BLaER1 (cell line): Measurements from ENCODE around the gene MAGEB4.
"Not testable (repeated sequence)": the region's sequence is repeated elsewhere in the genome, so short reads cannot be mapped to it uniquely, and the experiment has no call there.

ENCODE experiments used
- H3K27ac ChIP-seq: shearing (Covaris generic); formaldehyde crosslinking; 2 replicates; pipeline ENCODE4 v1.8.1; 2022
- H3K27me3 ChIP-seq: shearing (Covaris generic); formaldehyde crosslinking; 2 replicates; pipeline ENCODE4 v1.8.1; 2022
- H3K36me3 ChIP-seq: shearing (Covaris generic); formaldehyde crosslinking; 2 replicates; pipeline ENCODE4 v1.8.1; 2022
- H3K4me1 ChIP-seq: shearing (Covaris generic); formaldehyde crosslinking; 2 replicates; pipeline ENCODE4 v1.8.1; 2022
- H3K4me2 ChIP-seq: shearing (Covaris generic); formaldehyde crosslinking; 2 replicates; pipeline ENCODE4 v1.8.1; 2022
- H3K4me3 ChIP-seq: shearing (Covaris generic); formaldehyde crosslinking; 2 replicates; pipeline ENCODE4 v1.8.1; 2022
- H3K9ac ChIP-seq: shearing (Covaris generic); formaldehyde crosslinking; 2 replicates; pipeline ENCODE4 v1.8.1; 2022
- H3K9me3 ChIP-seq: shearing (Covaris generic); formaldehyde crosslinking; 2 replicates; pipeline ENCODE4 v1.8.1; 2022
- H4K20me1 ChIP-seq: shearing (Covaris generic); formaldehyde crosslinking; 2 replicates; pipeline ENCODE4 v1.8.1; 2022
- Cebpa-rat ChIP-seq: shearing (Covaris generic); IDR thresholded peaks from 2 replicates; pipeline ENCODE4 v1.8.1; 2022

The MAGEB4 gene, protein sequence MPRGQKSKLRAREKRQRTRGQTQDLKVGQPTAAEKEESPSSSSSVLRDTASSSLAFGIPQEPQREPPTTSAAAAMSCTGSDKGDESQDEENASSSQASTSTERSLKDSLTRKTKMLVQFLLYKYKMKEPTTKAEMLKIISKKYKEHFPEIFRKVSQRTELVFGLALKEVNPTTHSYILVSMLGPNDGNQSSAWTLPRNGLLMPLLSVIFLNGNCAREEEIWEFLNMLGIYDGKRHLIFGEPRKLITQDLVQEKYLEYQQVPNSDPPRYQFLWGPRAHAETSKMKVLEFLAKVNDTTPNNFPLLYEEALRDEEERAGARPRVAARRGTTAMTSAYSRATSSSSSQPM

DNA sequence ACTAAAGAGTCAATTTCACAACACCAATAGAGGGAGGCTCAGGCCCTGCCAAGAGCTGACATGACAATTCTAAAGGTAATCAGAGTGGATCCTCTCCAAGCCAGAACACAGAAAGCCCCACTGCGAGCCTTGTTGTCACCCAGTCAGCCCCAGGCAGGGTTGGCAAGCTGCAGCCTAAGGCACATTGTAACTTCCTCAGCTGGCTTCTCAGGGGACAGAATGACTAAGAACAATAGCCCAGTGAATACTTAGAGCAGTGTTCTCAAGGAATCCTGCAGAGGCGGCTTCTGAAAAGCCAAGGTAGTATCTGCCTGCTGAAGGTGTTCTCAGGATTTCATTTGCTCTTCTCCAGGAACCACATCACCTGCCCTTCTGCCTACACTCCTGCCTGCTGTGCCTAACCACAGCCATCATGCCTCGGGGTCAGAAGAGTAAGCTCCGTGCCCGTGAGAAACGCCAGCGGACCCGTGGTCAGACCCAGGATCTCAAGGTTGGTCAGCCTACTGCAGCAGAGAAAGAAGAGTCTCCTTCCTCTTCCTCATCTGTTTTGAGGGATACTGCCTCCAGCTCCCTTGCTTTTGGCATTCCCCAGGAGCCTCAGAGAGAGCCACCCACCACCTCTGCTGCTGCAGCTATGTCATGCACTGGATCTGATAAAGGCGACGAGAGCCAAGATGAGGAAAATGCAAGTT lies at the start of gene MAGEB4:
Gene MAGEB4 (plus strand): TSS at position 277 of the 692 bp plus-strand sequence. CDS start 136 bp downstream, at position 413.
- peaks cover 3% of the 10 kb centered on the region; the same call in 1 of the 2 replicates for H3K9me3 ChIP-seq
- H3K27me3 ChIP-seq: no peaks in the 10 kb centered on the region
- no peak within 1 kb of the TSS for H3K27ac ChIP-seq
- H4K20me1 ChIP-seq: no peaks in the 10 kb centered on the region
- no peak within 1 kb of the TSS for H3K4me3 ChIP-seq
- H3K4me1 ChIP-seq: no peaks in the 10 kb centered on the region
- no peak for TF ChIP-seq Cebpa-rat
- no peak within 1 kb of the TSS for H3K4me2 ChIP-seq
- H3K36me3 ChIP-seq: no peaks in the 10 kb centered on the region
- H3K9ac ChIP-seq: no peak within 1 kb of the TSS

- H4K20me1 ChIP-seq, H3K9me3 ChIP-seq, H3K27ac ChIP-seq, H3K36me3 ChIP-seq, H3K9ac ChIP-seq, H3K27me3 ChIP-seq, H3K4me1 ChIP-seq, H3K4me3 ChIP-seq, H3K4me2 ChIP-seq: not testable (repeated sequence)
Observed at GRCh38 chrX:30193910-30194309, 47.9 kb upstream of the MAGEB4 start.

DNA sequence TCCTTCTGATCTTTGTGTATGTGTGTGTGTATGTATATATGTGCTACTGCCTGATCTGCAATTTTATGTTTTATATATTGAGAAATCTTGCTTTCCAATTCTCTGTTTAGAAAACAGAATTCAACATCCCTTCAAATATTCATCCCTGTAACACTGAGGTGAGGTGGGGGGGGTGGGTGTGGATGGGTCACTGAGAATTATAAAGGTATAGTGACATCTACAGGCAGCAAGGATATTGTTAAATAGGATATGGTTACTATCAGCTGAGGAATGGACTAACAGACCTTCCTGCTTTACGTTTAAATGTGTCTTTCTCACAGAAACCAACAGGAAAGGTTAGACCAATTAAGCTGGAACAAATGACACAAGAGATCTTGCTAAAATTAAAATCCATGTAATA lies 45.5 kb upstream of the MAGEB4 start:
- Histone ChIP-seq H3K9me3 (no peaks in the 10 kb centered on the region), H3K27me3 (no peaks in the 10 kb centered on the region), H3K9ac (no peak overlapping the region), H3K36me3 (no peaks in the 10 kb centered on the region), H3K27ac (no peak overlapping the region), H3K4me2 (no peak overlapping the region), H3K4me1 (no peaks in the 10 kb centered on the region), H3K4me3 (no peak overlapping the region), H4K20me1 (no peaks in the 10 kb centered on the region)
- TF ChIP-seq Cebpa-rat: no peak

DNA sequence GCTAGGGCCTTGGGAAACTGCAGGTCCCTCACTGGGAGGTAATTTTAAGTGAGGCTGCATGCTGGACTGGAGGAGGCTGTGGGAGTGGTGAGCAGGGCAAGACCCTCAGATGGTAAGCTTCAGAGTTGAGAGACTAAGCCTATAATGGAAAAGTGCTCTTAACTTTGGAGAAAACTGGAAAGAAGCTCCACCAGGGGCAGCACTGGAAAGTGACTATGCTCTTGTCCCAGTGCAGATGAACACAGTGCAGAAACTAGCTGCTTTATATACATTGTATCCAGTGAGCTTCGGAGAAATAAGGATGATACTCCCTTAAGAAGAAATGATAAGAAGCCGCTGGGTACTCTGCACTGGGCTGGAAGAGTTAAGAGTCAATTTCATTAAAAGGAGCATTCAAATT lies 29.6 kb upstream of the MAGEB4 start:
- Histone ChIP-seq H3K9ac (no peak overlapping the region), H3K9me3 (0 out of 2 replicates have a peak, but pooled peaks cover 6% of the 10 kb centered on the region), H3K27me3 (no peaks in the 10 kb centered on the region), H3K4me1 (peaks cover 2% of the 10 kb centered on the region; the same call in 1 of the 2 replicates), H4K20me1 (no peaks in the 10 kb centered on the region), H3K36me3 (no peaks in the 10 kb centered on the region), H3K4me3 (no peak overlapping the region), H3K27ac (no peak overlapping the region), H3K4me2 (no peak overlapping the region)
- no peak for TF ChIP-seq Cebpa-rat

- no peak for TF ChIP-seq Cebpa-rat
- no peak within 1 kb of the TSS for H3K4me2 ChIP-seq
- no peaks in the 10 kb centered on the region for H3K36me3 ChIP-seq
- H3K27me3 ChIP-seq: no peaks in the 10 kb centered on the region
- no peaks in the 10 kb centered on the region for H4K20me1 ChIP-seq
- H3K9me3 ChIP-seq: 0 out of 2 replicates have a peak, but pooled peaks cover 6% of the 10 kb centered on the region
- H3K4me3 ChIP-seq: no peak within 1 kb of the TSS
- peaks cover 22% of the 10 kb centered on the region for H3K4me1 ChIP-seq
- H3K27ac ChIP-seq: no peak within 1 kb of the TSS
- H3K9ac ChIP-seq: no peak within 1 kb of the TSS
Observed at GRCh38 chrX:30215357-30215843, 26.4 kb upstream of the MAGEB4 start, which contains the start of gene MAGEB2. Gene MAGEB2 (plus strand): TSS chrX:30215563. CDS start chrX:30218581, 3,018 bp downstream.

GRCh38 chrX:30217465-30217864 lies 24.3 kb upstream of the MAGEB4 start:
- H3K27me3 ChIP-seq: no peaks in the 10 kb centered on the region
- no peak overlapping the region for H3K9ac ChIP-seq
- 0 out of 2 replicates have a peak, but pooled peaks cover 6% of the 10 kb centered on the region for H3K9me3 ChIP-seq
- H3K36me3 ChIP-seq: no peaks in the 10 kb centered on the region
- peak overlapping the region; percentile 53 for H3K4me2 ChIP-seq
- H3K4me3 ChIP-seq: no peak overlapping the region
- peaks cover 22% of the 10 kb centered on the region for H3K4me1 ChIP-seq
- TF ChIP-seq Cebpa-rat: no peak
- H4K20me1 ChIP-seq: no peaks in the 10 kb centered on the region
- no peak overlapping the region for H3K27ac ChIP-seq

DNA sequence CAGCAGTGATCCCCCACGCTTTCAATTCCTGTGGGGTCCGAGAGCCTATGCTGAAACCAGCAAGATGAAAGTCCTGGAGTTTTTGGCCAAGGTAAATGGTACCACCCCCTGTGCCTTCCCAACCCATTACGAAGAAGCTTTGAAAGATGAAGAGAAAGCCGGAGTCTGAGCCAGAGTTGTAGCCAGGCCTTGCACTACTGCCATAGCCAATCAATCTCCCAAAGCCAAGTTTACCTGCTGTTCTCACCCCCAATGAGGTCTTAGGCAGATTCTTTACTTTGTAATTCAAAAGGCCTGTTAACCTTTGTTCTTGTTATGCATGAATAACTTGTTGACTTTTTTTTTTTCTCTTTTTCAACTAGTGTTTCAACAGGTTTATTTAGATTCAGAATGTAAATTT lies 22.4 kb upstream of the MAGEB4 start:
- H3K36me3 ChIP-seq: no peaks in the 10 kb centered on the region
- no peak overlapping the region for H3K4me3 ChIP-seq
- 0 out of 2 replicates have a peak, but pooled peaks cover 6% of the 10 kb centered on the region for H3K9me3 ChIP-seq
- TF ChIP-seq Cebpa-rat: no peak
- H3K4me2 ChIP-seq: no peak overlapping the region
- no peaks in the 10 kb centered on the region for H4K20me1 ChIP-seq
- H3K27ac ChIP-seq: no peak overlapping the region
- no peaks in the 10 kb centered on the region for H3K27me3 ChIP-seq
- no peak overlapping the region for H3K9ac ChIP-seq
- peaks cover 22% of the 10 kb centered on the region for H3K4me1 ChIP-seq

GRCh38 chrX:30220661-30221060 lies 21.1 kb upstream of the MAGEB4 start:
- H3K4me1 ChIP-seq: peaks cover 22% of the 10 kb centered on the region
- H3K27me3 ChIP-seq: no peaks in the 10 kb centered on the region
- no peak overlapping the region for H3K9ac ChIP-seq
- no peaks in the 10 kb centered on the region for H3K36me3 ChIP-seq
- no peaks in the 10 kb centered on the region for H4K20me1 ChIP-seq
- no peak overlapping the region for H3K27ac ChIP-seq
- TF ChIP-seq Cebpa-rat: no peak
- no peaks in the 10 kb centered on the region for H3K9me3 ChIP-seq
- H3K4me2 ChIP-seq: no peak overlapping the region
- no peak overlapping the region for H3K4me3 ChIP-seq

GRCh38 chrX:30224536-30224935 lies 17.3 kb upstream of the MAGEB4 start:
- TF ChIP-seq Cebpa-rat: no peak
- Histone ChIP-seq H4K20me1 (no peaks in the 10 kb centered on the region), H3K27ac (no peak overlapping the region), H3K4me2 (no peak overlapping the region), H3K9me3 (no peaks in the 10 kb centered on the region), H3K27me3 (no peaks in the 10 kb centered on the region), H3K4me1 (peaks cover 13% of the 10 kb centered on the region), H3K4me3 (no peak overlapping the region), H3K36me3 (no peaks in the 10 kb centered on the region), H3K9ac (no peak overlapping the region)

DNA sequence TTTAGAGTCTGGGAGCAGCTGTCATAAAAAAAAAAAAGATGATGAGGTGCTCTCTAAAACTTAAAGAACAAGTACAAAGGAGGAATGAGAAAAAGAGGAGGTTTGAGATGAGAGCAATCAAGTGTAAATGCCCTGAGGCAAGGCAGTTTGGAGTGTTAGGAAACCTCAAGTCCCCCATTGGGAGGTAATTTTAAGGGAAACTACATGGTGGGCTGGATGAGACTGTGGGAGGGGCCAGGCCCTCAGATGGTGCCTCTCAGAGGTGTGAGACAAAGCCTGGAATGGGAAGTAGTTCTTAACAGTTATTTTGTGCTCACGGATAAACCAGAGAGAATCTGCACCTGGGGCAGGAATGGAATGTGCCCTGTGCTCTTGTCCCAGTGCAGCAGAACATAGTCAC lies 13.3 kb upstream of the MAGEB4 start:
- Histone ChIP-seq H3K4me1 (peaks cover 13% of the 10 kb centered on the region), H3K9me3 (0 out of 2 replicates have a peak, but pooled peaks cover 4% of the 10 kb centered on the region), H3K27ac (no peak overlapping the region), H3K9ac (no peak overlapping the region), H4K20me1 (no peaks in the 10 kb centered on the region), H3K36me3 (no peaks in the 10 kb centered on the region), H3K4me2 (peak overlapping the region; percentile 39), H3K27me3 (no peaks in the 10 kb centered on the region), H3K4me3 (no peak overlapping the region)
- no peak for TF ChIP-seq Cebpa-rat
